ENCODE measurements around the gene ASB13. TPM values are rescaled to one million over a fixed set of nuclear protein-coding genes. Genes with fewer than 3 reads are reported as not detected.
A peak's percentile ranks its signal among the peaks of the same experiment; 100 is the strongest.

Gene ASB13
- total RNA-seq, 2 experiments from 2014 or later, result 4.5 to 6.0 TPM

- H3K27me3 Mint-ChIP-seq, result no peaks in the 10 kb centered on the region
- ChIA-PET CTCF (no interaction called here), POLR2A (no interaction called here)
- no peaks in the 10 kb centered on the region for H3K4me1 Mint-ChIP-seq
- H3K36me3 Mint-ChIP-seq (ENCODE audit: low read depth), result no peaks in the 10 kb centered on the region
- no peaks in the 10 kb centered on the region for H3K9me3 Mint-ChIP-seq
- no peak overlapping the region for H3K27ac Mint-ChIP-seq
- no peak overlapping the region for H3K4me3 Mint-ChIP-seq
- no peak for DNase-seq
These were observed 51.1 kb downstream of the ASB13 start for GRCh38 chr10:5615316-5615715.

DNA sequence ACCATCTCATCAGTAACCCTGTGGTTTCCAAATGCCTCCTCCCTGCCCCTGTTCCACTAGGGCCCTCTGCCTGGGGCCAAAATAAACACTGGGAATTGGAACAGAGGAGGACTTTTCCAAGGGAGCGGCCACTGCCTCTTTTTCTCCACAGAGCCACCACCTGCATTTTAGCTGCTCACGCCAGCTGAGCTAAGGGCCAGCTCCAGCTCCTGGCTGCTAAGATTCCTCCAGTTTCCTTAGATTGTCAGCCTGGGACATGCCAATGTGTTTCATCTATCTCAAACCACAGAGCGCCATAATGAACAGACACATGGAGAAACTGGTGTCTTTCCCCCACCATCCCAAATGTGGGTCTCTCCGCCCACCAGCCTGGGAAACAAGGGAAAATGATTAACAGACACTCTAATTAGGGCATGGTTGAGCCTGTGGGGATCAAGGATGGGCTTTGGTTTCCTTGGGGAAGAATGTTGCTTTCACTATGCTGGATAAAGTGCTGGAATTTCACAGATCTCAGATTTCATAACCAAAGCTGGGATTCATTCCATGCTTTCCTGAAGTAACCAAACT, 52.2 kb downstream of the ASB13 start:
- H3K27ac Mint-ChIP-seq, result no peak overlapping the region
- no peaks in the 10 kb centered on the region for H3K27me3 Mint-ChIP-seq
- CTCF ChIA-PET, result interaction anchor here (0.7 to 3.7 kb wide), 3 partner anchors 9 to 246 kb away, joined by 4 to 15 read pairs (median 4); no protein-coding TSS in a partner anchor
- POLR2A ChIA-PET, result no interaction called here
- no peaks in the 10 kb centered on the region for H3K4me1 Mint-ChIP-seq
- no peak for DNase-seq
- no peak overlapping the region for H3K4me3 Mint-ChIP-seq
- H3K9me3 Mint-ChIP-seq, result no peaks in the 10 kb centered on the region
- H3K36me3 Mint-ChIP-seq (ENCODE audit: low read depth), result no peaks in the 10 kb centered on the region

- no peaks in the 10 kb centered on the region for H3K9me3 Mint-ChIP-seq
- H3K4me1 Mint-ChIP-seq, result no peaks in the 10 kb centered on the region
- ChIA-PET POLR2A (no interaction called here), CTCF (interaction anchor here (1.0 to 3.7 kb wide), 2 partner anchors 9 to 11 kb away, joined by 3 to 15 read pairs; no protein-coding TSS in a partner anchor)
- H3K27ac Mint-ChIP-seq, result no peak overlapping the region
- H3K27me3 Mint-ChIP-seq, result peaks cover under 1% of the 10 kb centered on the region
- DNase-seq, result no peak
- no peak overlapping the region for H3K4me3 Mint-ChIP-seq
- H3K36me3 Mint-ChIP-seq (ENCODE audit: low read depth), result no peaks in the 10 kb centered on the region
These were observed 52.8 kb downstream of the ASB13 start for GRCh38 chr10:5613481-5614154.

GRCh38 chr10:5611899-5612680, 54.3 kb downstream of the ASB13 start:
- POLR2A ChIA-PET, result no interaction called here

DNA sequence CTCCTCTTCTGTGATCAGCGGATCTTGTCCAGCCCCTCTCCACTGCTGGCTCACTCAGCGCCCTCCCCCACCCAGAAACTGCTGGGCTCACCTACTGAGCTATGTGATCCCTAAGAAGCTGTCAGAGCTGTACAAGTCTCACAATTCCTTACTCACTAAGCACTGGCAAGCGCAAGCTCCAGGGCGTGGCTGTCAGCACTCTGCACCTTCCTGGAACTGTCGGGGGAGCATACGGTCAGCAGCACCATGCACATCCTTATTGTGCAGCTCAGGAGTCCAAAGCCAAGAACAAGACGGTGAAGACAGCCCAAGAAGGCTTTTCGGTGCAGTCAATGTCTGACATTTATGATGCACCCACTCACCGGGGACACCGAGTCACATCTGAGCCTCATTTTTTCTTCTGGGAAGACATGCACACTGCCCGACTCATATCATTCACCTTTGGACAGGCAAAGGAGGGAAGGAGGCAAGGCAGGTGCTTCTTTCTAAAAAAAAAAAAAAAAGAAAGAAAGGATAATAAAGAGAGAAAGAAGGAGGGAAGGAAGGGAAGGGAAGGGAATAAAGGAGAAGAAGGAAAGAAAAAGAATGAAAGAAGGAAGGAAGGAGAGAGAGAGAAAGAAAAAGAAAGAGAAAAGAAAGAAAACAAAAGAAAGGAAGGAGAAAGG, 56.3 kb downstream of the ASB13 start:
- ChIA-PET POLR2A (no interaction called here), CTCF (no interaction called here)
- no peaks in the 10 kb centered on the region for H3K4me1 Mint-ChIP-seq
- H3K36me3 Mint-ChIP-seq (ENCODE audit: low read depth), result no peaks in the 10 kb centered on the region
- H3K9me3 Mint-ChIP-seq, result no peaks in the 10 kb centered on the region
- peaks cover 6% of the 10 kb centered on the region for H3K27me3 Mint-ChIP-seq
- no peak for DNase-seq
- no peak overlapping the region for H3K4me3 Mint-ChIP-seq
- no peak overlapping the region for H3K27ac Mint-ChIP-seq

More at GRCh38 chr10:5611899-5612680, 54.3 kb downstream of the ASB13 start:
- Mint-ChIP-seq H3K4me3 (no peak overlapping the region), H3K9me3 (no peaks in the 10 kb centered on the region), H3K36me3 (ENCODE audit: low read depth) (no peaks in the 10 kb centered on the region), H3K4me1 (no peaks in the 10 kb centered on the region), H3K27ac (no peak overlapping the region), H3K27me3 (peaks cover 6% of the 10 kb centered on the region)
- CTCF ChIA-PET, result interaction anchor here (3.7 kb wide), 1 partner anchor 11 kb away, joined by 15 read pairs; no protein-coding TSS in a partner anchor
- no peak for DNase-seq

DNA sequence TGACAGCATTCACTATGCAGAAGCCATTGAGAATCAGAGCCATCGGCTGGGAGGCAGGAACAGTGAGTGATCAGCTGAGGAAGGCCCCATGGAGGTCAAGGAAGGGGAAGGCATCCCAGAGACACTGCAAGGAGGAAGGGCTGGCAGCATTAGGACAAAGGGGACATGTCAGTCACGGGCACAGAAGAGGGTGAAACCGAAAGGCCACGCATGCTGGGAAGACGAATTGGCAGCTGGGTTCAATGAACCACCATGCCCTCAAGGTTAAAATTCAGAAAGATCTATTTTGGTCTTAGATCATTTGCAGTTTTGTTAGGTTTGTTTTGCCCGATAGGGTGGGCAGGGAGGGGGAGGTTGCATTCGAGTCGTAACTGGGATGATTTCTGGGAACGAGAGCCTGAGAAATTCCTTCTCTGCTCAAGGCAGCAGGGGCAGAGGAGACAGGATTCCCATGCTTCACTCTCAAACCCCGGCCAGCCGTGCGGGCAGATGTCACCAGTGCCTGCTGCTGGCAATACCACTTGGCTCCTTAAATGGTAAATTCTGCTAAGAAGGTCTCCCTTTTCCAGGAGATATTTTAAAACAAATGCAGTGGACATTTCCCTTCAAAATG, 57.7 kb downstream of the ASB13 start:
- peaks cover 6% of the 10 kb centered on the region for H3K27me3 Mint-ChIP-seq
- H3K9me3 Mint-ChIP-seq, result no peaks in the 10 kb centered on the region
- H3K4me3 Mint-ChIP-seq, result no peak overlapping the region
- no peaks in the 10 kb centered on the region for H3K36me3 Mint-ChIP-seq (ENCODE audit: low read depth)
- no peak for DNase-seq
- H3K4me1 Mint-ChIP-seq, result no peaks in the 10 kb centered on the region
- ChIA-PET POLR2A (no interaction called here), CTCF (interaction anchor here (1.3 kb wide), 1 partner anchor 21 kb away, joined by 3 read pairs; no protein-coding TSS in a partner anchor)
- H3K27ac Mint-ChIP-seq, result no peak overlapping the region

DNA sequence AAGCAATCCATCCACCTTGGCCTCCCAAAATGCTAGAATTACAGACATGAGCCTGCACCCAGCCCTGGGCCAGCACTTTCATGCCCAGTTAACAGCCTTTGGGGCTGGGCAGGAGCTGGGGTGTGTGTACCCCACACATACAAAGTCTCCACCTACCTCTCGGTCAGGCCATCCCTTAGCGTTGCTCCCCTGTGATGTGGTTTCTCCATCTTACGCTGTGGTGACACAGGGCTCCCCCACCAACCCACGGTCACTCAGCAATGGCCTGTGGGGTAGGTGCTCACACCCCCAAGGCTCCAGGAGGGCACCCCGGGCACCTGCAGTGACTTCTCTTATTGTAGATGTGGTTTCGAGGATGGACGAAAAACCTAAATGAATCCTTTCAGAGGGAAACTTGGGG, 58.8 kb downstream of the ASB13 start:
- Mint-ChIP-seq H3K27me3 (peaks cover 6% of the 10 kb centered on the region), H3K27ac (no peak overlapping the region), H3K4me3 (no peak overlapping the region), H3K9me3 (no peaks in the 10 kb centered on the region), H3K36me3 (ENCODE audit: low read depth) (no peaks in the 10 kb centered on the region), H3K4me1 (no peaks in the 10 kb centered on the region)
- ChIA-PET CTCF (interaction anchor here (1.0 to 1.3 kb wide), 2 partner anchors 16 to 22 kb away, joined by 3 read pairs; no protein-coding TSS in a partner anchor), POLR2A (no interaction called here)
- DNase-seq, result no peak

GRCh38 chr10:5606864-5607263, 59.5 kb downstream of the ASB13 start:
- peak; percentile 14 for DNase-seq
- ChIA-PET CTCF (interaction anchor here (1.0 to 1.6 kb wide), 2 partner anchors 16 to 27 kb away, joined by 3 read pairs; no protein-coding TSS in a partner anchor), POLR2A (no interaction called here)
- no peak overlapping the region for H3K27ac Mint-ChIP-seq
- no peaks in the 10 kb centered on the region for H3K9me3 Mint-ChIP-seq
- H3K4me1 Mint-ChIP-seq, result no peaks in the 10 kb centered on the region
- no peaks in the 10 kb centered on the region for H3K36me3 Mint-ChIP-seq (ENCODE audit: low read depth)
- peaks cover 6% of the 10 kb centered on the region for H3K27me3 Mint-ChIP-seq
- no peak overlapping the region for H3K4me3 Mint-ChIP-seq

DNA sequence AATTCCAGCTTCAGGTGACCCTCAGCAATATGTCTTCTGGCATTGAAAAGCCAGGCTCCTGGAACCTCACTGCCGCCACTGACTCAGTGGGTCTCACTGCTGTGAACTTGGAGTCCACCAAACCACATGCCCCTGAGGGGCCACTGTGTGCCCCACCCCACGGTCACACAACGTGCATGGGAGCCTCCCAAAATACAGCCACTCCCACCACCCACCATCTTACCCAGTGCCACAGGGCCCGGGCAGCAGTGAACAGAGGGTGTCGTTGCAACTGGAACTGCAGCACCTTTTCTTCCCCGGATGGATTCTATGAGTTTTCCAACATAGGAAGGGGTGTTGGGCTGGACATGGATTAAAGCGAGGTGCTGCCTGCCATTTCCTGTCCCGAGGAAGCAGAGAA, 60.1 kb downstream of the ASB13 start:
- no peak overlapping the region for H3K27ac Mint-ChIP-seq
- ChIA-PET POLR2A (no interaction called here), CTCF (interaction anchor here (1.6 kb wide), 1 partner anchor 26 kb away, joined by 3 read pairs; no protein-coding TSS in a partner anchor)
- no peaks in the 10 kb centered on the region for H3K36me3 Mint-ChIP-seq (ENCODE audit: low read depth)
- peaks cover 6% of the 10 kb centered on the region for H3K27me3 Mint-ChIP-seq
- H3K9me3 Mint-ChIP-seq, result no peaks in the 10 kb centered on the region
- no peak for DNase-seq
- H3K4me1 Mint-ChIP-seq, result no peaks in the 10 kb centered on the region
- no peak overlapping the region for H3K4me3 Mint-ChIP-seq

DNA sequence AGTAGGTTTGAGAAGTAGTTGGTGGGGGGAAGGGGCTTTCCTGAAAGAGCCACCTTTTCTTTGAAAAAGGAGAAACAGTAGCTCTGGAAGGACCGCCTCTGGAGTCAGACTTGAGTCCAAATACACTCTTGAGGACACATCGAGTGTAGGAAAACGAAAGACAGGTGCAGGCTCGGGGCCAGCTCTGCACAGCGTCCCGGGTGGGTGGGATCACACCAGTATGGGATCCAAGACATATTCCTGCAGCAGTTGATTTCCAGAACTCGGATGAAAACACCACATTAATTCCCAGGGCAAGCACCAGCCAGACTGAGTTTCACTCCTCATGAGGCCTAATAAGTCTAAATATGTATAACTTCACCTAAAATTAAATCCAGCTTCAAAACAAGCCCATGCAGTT, 61.4 kb downstream of the ASB13 start:
- no peaks in the 10 kb centered on the region for H3K36me3 Mint-ChIP-seq (ENCODE audit: low read depth)
- DNase-seq, result no peak
- H3K27ac Mint-ChIP-seq, result no peak overlapping the region
- peaks cover 6% of the 10 kb centered on the region for H3K27me3 Mint-ChIP-seq
- no peak overlapping the region for H3K4me3 Mint-ChIP-seq
- H3K4me1 Mint-ChIP-seq, result no peaks in the 10 kb centered on the region
- H3K9me3 Mint-ChIP-seq, result no peaks in the 10 kb centered on the region
- CTCF ChIA-PET, result interaction anchor here (0.9 to 1.5 kb wide), 4 partner anchors 14 to 55 kb away, joined by 3 to 10 read pairs (median 4); no protein-coding TSS in a partner anchor
- POLR2A ChIA-PET, result no interaction called here

DNA sequence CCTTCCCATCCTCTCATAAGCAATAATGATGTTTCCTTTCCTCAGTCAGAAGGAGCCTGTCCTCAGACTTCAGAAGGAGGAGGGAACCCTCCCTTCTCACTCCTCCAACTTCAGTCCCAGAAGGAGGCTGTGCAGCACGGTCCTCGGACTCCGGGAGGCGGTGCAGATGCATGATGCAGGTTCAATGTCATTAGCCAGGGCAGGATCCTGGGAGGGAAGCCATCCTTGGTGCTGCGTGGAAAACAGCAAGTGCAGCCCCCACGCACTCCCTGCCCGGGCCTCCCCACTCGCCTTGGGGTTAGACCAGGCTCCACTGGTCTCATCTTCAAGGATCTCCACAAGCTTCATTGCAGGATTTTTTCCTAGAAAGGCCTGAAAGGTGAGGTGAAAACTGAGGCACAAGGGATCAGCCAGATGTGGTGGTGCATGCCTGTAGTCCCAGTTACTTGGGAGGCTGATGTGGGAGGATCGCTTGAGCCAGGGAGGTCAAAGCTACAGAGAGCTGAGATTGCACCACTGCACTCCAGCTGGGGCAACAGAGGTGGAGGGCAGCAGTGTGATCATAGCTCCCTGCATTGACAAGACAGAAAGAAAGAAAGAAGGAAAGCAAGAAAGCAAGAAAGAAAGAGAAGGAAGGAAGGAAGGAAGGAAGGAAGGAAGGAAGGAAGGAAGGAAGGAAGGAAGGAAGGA, 62.0 kb downstream of the ASB13 start:
- no peak for DNase-seq
- Mint-ChIP-seq H3K9me3 (no peaks in the 10 kb centered on the region), H3K4me1 (no peaks in the 10 kb centered on the region), H3K27me3 (peaks cover 6% of the 10 kb centered on the region), H3K27ac (no peak overlapping the region), H3K4me3 (no peak overlapping the region), H3K36me3 (ENCODE audit: low read depth) (no peaks in the 10 kb centered on the region)
- POLR2A ChIA-PET, result no interaction called here
- CTCF ChIA-PET, result interaction anchor here (1.2 to 1.5 kb wide), 3 partner anchors 9 to 19 kb away, joined by 3 to 10 read pairs (median 4); no protein-coding TSS in a partner anchor

DNA sequence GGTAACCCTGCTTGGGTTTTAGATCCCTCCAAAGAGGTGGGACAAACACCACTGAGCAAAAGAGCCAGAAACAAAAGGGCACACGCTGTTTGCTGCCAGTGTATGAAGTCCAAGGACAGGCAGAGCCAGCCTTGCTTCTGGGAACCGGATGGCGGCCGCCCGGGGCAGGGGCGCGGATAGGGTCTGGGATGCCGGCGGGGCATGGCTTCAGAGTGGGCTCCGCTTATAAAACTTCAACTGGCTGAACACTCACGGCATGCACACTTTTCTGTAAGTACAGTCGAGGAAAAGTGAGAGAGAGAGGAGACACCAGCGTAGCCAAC, 62.6 kb downstream of the ASB13 start:
- Mint-ChIP-seq H3K27me3 (peaks cover 6% of the 10 kb centered on the region), H3K9me3 (no peaks in the 10 kb centered on the region), H3K4me1 (no peaks in the 10 kb centered on the region), H3K27ac (no peak overlapping the region), H3K4me3 (no peak overlapping the region), H3K36me3 (ENCODE audit: low read depth) (no peaks in the 10 kb centered on the region)
- no peak for DNase-seq
- ChIA-PET CTCF (interaction anchor here (1.2 to 1.5 kb wide), 3 partner anchors 8 to 19 kb away, joined by 3 to 10 read pairs (median 4); no protein-coding TSS in a partner anchor), POLR2A (no interaction called here)

All from activated CD4-positive, alpha-beta T cell treated with anti-CD3 and anti-CD28 coated beads, Interleukin-2, amount 10 ng/mL, durations not matched to agents 7 days and 5 days (primary cell).